Measurements from ENCODE around the gene NFAT5.

Gene NFAT5

GRCh38 chr16:69589434-69590269 is 23.9 kb downstream of the NFAT5 start:
- TF ChIP-seq, protein P1, sequence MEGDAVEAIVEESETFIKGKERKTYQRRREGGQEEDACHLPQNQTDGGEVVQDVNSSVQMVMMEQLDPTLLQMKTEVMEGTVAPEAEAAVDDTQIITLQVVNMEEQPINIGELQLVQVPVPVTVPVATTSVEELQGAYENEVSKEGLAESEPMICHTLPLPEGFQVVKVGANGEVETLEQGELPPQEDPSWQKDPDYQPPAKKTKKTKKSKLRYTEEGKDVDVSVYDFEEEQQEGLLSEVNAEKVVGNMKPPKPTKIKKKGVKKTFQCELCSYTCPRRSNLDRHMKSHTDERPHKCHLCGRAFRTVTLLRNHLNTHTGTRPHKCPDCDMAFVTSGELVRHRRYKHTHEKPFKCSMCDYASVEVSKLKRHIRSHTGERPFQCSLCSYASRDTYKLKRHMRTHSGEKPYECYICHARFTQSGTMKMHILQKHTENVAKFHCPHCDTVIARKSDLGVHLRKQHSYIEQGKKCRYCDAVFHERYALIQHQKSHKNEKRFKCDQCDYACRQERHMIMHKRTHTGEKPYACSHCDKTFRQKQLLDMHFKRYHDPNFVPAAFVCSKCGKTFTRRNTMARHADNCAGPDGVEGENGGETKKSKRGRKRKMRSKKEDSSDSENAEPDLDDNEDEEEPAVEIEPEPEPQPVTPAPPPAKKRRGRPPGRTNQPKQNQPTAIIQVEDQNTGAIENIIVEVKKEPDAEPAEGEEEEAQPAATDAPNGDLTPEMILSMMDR (IDR thresholded peaks at IDR 0.05; ENCODE audit: low read depth, low read length, missing control alignments) = no peak
- H3K4me3 ChIP-seq (ENCODE audit: low read depth, low read length) = no peak overlapping the region
- DNase-seq (ENCODE audit: low read depth) = no peak

DNA sequence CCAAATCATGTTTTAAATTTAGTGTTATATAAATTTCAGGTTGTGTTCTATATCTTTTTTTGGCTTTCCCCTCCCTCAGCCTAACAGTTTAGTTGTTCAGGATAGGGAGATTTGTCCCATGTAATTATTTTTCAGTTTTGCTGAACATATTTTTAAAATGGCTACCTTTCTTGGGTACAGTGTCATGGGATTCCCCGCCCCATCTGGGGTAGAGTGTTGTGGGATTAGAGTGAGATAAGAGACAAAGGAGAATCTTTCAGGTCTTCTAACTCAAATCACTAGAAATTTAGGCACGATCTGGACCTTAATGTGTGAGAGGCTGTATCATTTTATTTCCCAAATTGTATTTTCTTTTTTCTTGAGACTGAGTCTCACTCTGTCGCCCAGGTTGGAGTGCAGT is 24.8 kb downstream of the NFAT5 start:
- no peak overlapping the region for H3K4me3 ChIP-seq (ENCODE audit: low read depth, low read length)
- no peak for DNase-seq (ENCODE audit: low read depth)
- TF ChIP-seq, protein P1 (IDR thresholded peaks at IDR 0.05; ENCODE audit: low read depth, low read length, missing control alignments) = no peak

- TF ChIP-seq, protein P1 (IDR thresholded peaks at IDR 0.05; ENCODE audit: low read depth, low read length, missing control alignments) = no peak
- no peak for DNase-seq (ENCODE audit: low read depth)
- no peak overlapping the region for H3K4me3 ChIP-seq (ENCODE audit: low read depth, low read length)
Measured at GRCh38 chr16:69593751-69594255, 28.0 kb downstream of the NFAT5 start.

- no peak overlapping the region for H3K4me3 ChIP-seq (ENCODE audit: low read depth, low read length)
- no peak for DNase-seq (ENCODE audit: low read depth)
- TF ChIP-seq, protein P1 (IDR thresholded peaks at IDR 0.05; ENCODE audit: low read depth, low read length, missing control alignments) = no peak
Measured at GRCh38 chr16:69595127-69596036, 29.6 kb downstream of the NFAT5 start.

DNA sequence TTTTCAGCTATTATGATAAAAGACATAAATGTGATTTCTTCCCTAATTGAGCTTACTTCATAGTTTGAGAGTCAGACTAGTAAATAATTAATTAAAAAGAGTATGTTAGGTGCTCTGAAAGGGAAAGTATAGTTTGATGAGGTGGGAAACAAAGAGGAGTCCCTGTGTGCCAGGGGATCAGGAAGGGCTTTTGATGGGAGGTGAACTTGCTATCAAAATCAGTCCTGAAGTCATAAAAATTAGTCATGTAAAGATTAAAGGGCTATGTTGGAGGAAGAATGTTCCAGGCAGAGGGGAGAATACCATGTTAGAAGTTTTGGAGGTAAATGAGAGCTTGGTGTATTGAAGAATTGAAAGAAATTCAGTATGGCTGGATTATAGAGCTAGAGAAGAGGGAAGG is 31.0 kb downstream of the NFAT5 start:
- no peak for DNase-seq (ENCODE audit: low read depth)
- H3K4me3 ChIP-seq (ENCODE audit: low read depth, low read length) = no peak overlapping the region
- TF ChIP-seq, protein P1 (IDR thresholded peaks at IDR 0.05; ENCODE audit: low read depth, low read length, missing control alignments) = no peak

DNA sequence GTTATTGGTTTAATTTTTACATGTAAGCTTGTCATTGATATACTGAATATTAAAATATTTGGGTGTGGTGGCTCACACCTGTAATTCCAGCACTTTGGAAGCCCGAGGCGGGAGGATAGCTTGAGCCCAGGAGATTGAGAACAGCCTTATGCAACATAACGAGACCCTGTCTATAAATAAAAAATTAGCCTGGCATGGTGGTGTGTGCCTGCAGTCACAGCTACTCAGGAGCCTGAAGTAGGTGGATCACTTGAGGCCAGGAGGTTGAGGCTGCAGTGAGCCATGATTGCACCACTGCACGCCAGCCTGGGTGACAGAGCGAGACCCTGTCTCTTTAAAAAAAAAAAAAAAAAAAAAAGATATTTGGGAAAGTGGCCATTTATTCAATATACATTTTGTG is 32.3 kb downstream of the NFAT5 start:
- TF ChIP-seq, protein P1 (IDR thresholded peaks at IDR 0.05; ENCODE audit: low read depth, low read length, missing control alignments) = no peak
- DNase-seq (ENCODE audit: low read depth) = no peak
- no peak overlapping the region for H3K4me3 ChIP-seq (ENCODE audit: low read depth, low read length)

Measured in GM12864 (cell line).